ENCODE results near the gene SLC5A8.

Gene SLC5A8, protein sequence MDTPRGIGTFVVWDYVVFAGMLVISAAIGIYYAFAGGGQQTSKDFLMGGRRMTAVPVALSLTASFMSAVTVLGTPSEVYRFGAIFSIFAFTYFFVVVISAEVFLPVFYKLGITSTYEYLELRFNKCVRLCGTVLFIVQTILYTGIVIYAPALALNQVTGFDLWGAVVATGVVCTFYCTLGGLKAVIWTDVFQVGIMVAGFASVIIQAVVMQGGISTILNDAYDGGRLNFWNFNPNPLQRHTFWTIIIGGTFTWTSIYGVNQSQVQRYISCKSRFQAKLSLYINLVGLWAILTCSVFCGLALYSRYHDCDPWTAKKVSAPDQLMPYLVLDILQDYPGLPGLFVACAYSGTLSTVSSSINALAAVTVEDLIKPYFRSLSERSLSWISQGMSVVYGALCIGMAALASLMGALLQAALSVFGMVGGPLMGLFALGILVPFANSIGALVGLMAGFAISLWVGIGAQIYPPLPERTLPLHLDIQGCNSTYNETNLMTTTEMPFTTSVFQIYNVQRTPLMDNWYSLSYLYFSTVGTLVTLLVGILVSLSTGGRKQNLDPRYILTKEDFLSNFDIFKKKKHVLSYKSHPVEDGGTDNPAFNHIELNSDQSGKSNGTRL

GRCh38 chr12:101209319-101210302, at the start of gene SLC5A8:
SLC5A8 (minus strand) TSS chr12:101210238; CDS start chr12:101209848, 390 bp downstream.
- DNase-seq (ENCODE audit: low read depth): peak; percentile 11

- DNase-seq (ENCODE audit: low read depth): no peak
Observed at GRCh38 chr12:101257357-101257756, 47.3 kb upstream of the SLC5A8 start.

DNA sequence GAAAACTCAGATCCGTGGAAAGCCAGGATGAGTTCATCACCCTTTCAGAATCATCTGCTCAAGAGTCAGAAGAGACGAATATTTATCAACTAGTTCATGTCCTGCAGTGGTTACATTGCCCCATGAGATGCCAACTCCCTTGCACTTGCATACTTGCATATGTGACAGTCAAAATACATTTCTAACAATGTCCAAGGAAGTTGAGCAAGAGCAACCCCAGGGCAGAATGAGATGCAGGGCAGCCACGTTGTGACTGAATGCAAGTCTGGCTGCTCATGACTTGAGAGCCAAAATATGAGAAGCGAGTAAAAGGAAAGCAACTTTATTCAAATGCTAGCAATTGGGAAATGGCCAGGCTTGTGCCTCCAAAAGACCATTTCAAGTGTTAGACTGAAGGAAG, 46.2 kb upstream of the SLC5A8 start:
- DNase-seq (ENCODE audit: low read depth): no peak

DNA sequence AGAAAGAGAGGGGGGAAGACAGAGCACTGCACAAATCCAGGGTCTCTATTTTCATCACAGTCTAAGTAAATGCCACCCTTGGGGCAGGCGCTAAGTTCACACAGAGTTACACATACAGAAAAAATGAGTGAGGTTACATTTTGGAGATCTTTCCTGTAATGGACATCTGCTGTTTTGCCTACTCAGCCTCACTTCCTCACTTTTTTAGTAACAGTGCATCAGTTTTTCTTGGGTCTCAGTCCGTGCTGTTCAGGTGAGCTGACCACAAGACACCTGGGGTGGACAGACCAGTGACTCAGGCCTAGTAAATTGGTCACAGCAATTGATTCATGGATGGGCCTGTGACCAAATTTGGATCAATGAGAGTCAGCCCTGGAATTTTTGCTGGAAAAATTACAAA, 33.6 kb upstream of the SLC5A8 start:
- no peak for DNase-seq (ENCODE audit: low read depth)

DNA sequence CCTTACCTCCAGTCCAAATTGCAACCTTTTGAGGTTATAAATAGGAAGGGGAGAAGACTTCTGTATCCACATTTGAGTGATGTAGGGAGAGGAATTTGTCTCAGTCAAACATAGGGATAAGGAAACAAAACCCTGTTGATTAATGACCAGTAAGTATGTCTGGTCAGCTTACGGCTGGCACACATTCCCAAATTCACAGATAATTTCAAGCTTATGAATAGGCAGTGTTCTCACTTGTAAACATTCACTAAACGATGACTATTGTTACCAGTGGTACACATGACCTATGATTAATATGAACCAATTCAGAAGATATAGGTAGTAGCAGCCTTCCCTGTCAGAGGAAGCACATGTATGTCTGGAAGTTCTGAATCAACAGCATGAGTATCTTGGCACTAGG, 33.0 kb upstream of the SLC5A8 start:
- DNase-seq (ENCODE audit: low read depth): peak; percentile 6

- no peak for DNase-seq (ENCODE audit: low read depth)
Observed at GRCh38 chr12:101238800-101239329, 28.8 kb upstream of the SLC5A8 start.

GRCh38 chr12:101238306-101238705, 28.3 kb upstream of the SLC5A8 start:
- DNase-seq (ENCODE audit: low read depth): no peak

GRCh38 chr12:101235686-101236085, 25.6 kb upstream of the SLC5A8 start:
- no peak for DNase-seq (ENCODE audit: low read depth)

DNA sequence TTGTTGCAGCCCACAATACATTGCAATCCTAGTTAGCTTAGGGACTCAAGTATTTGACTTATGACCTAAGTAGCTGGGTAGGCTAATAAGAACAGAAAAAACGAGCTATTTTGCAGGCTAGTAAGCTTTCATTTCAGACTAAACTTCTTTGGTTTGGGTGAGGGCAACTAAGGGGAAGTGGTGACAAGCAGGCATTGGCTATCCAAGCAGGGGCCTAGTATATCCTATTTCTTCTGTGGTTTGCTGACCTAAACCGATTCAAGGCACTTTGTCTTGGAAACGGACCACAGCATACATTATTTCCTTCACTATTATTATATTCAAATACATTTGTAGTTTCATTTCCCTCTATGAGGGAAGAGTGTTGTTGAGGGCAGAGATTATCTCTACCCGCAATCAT, 21.6 kb upstream of the SLC5A8 start:
- DNase-seq (ENCODE audit: low read depth): no peak

DNA sequence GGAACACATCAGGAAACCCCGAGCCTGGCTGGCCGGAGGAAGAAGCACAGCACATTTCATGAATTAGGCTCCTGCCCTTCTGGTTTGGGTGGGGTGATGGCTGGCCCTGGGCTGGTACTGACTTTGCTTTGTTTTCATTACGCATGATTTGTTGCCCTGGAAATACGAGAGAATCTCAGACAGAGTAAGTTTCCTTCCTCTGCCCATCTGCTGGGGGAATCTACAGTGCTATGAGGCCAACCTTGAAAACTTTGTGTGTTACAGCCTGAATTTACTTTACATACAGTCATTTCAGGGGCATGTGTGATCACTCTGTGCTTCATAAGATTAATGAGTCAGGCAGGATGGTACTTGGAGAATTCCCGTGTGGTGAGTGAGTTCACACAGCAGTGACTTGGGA, 20.5 kb upstream of the SLC5A8 start:
- DNase-seq (ENCODE audit: low read depth): peak; percentile 95

DNA sequence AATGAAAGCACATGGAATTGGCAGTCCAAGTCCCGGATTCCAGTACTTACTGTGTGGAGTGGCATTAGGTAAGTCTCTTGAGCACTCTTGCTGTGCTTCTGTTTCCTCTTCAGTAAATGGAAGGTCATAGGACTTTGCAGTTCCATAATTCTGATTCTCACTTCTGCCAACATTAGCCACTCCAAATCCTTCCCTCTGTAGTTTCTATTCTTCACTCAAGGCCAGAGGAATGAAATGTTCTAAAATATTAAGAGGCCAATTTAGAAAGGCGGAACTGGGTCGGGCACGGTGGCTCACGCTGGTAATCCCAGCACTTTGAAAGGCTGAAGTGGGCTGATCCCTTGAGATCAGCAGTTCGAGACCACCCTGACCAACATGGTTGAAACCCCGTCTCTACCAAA, 19.8 kb upstream of the SLC5A8 start:
- no peak for DNase-seq (ENCODE audit: low read depth)

DNA sequence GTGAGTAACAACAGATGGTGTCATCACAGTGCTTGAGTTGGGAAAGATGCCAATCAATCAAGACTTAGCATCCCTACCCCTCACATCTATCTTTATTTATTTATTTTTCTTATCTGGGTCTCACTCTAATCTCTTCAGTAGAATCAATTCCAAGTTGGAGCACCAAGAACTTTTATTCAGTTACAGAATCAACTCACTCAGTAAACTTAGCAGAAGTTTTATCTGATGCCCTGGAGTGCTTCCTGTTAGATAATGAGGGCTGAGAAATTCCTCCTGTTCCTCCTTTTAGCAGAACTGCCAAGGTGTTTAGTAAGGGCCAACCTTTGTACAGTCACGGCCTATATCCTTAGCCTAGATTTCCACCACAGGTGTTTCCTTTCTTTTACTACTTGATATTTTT, 11.3 kb upstream of the SLC5A8 start:
- no peak for DNase-seq (ENCODE audit: low read depth)

GRCh38 chr12:101216810-101217209, 6.8 kb upstream of the SLC5A8 start:
- DNase-seq (ENCODE audit: low read depth): no peak

GRCh38 chr12:101207086-101207780, 2.8 kb downstream of the SLC5A8 start:
- DNase-seq (ENCODE audit: low read depth): peak; percentile 30

DNA sequence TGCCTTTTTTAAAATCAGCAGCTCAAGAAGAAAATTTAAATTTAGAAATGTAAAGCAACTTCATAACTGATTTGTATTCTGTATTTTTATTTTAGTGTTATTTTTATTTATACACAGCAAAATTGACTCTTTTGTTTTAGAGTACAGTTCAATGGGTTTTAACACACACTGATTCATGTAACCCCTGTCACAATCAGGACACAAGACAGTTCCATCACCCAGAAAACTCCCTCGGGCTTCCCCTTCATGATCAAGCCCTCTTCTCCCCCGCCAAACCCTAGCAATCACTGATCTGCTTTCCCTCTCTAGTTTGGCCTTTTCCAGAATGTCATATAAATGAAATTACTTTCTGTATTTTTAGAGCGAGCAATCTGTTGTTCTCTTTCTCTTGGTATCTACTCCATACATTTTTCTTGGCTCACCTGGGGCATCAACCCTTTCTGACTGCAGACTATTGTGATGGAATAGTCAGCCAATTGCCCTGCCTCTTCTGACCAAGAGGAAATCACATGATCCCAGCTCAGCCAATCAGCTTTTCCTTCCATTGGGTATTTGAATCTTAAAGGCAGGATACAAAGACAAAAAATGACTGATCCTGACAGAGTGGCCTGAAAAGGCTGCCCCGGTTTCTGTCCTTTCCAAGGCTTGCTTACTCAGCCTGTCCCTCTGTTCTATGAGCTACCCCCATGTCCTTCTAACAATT, 5.3 kb downstream of the SLC5A8 start:
- no peak for DNase-seq (ENCODE audit: low read depth)

DNA sequence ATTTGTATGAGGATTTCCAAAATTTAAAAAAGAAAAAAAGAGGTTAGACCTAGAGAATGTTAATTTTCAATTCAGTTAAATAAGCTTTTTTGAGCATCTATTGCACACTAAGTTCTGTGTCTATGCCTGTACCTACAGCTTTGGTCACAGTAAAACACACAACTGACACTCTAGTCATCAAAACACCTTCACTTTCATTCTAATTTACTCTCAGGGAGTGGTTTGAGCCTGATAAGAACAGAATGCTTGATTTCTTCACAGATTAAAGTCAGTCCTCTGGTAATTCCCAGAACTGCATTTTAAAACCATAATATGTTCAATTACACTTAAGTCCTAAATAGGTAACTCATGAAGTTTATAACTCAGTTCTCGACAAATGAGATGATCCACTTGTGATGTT, 9.2 kb downstream of the SLC5A8 start:
- no peak for DNase-seq (ENCODE audit: low read depth)

- no peak for DNase-seq (ENCODE audit: low read depth)
Observed at GRCh38 chr12:101200145-101200544, 9.9 kb downstream of the SLC5A8 start.

DNA sequence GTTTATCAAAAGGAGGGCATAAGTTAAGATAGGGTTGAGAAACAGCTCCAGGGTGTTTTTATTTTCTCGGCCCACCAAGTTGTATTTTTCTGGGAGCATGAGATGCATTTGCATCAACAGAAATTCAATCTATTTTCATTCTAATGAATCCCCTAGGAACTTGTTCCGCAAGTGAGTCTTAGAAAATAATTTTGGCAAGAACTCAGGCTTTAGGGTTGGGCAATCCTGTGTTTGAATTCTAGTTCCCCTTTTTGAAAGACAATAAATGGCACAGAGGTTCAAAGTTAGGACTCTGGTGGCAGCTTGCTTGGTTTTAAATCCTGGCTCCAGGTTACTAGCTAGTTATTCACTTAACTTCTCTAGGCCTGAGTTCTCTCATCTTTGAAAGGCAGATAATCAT, 23.7 kb downstream of the SLC5A8 start:
- no peak for DNase-seq (ENCODE audit: low read depth)

DNA sequence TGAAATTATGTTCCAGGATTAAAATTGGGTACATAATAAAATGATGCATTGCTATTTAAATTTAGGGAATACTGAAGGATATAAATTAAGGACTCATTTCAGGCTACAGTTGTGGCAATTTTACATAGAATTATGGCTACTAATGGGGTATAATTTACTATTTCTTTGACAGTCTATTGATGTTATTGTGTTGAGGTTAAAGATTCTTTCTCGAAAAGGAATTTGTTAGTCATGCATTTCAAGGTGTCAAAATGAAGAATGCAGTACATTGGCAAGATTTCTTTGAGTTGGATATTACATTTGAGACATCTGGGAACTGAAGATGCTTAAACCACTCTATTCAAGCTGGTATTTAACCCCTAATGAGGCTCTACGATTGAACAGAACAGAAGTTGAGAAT, 28.3 kb downstream of the SLC5A8 start:
- DNase-seq (ENCODE audit: low read depth): no peak

DNA sequence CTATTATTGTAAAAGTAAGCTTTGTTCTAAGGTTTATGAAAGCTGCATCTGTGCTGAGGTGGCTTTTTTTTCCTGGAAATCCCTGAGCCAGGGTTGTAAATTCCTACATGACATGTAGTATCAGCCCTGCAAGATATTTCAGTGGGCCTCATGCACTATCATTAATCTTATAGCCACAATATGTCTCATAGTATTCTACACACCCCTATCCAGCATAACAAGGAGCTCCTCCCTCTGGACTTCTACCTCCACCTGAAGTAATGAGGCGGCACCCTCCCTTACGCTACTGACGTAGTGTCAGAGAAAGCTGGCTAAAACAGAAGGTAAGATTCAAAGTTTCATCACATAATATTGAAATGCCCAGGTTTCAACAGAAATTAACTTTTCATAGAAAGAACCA, 35.5 kb downstream of the SLC5A8 start:
- DNase-seq (ENCODE audit: low read depth): no peak

GRCh38 chr12:101173197-101173749, 36.8 kb downstream of the SLC5A8 start:
- no peak for DNase-seq (ENCODE audit: low read depth)
